ENCODE data around the gene TRIM24. TPM values are rescaled to one million over a fixed set of nuclear protein-coding genes. Genes with fewer than 3 reads are reported as not detected.

The TRIM24 gene
- total and polyA plus RNA-seq, 2 of the 13 experiments (the other 11 are each of a cell fraction or from before 2014, with no cell fraction given), result 100 to 106 TPM

GRCh38 chr7:138608275-138608674 lies 148.2 kb downstream of the TRIM24 start:
- TF ChIP-seq PHF21A (CRISPR knock-in tag; IDR thresholded peaks at IDR 0.05) (no peak), KMT2A (CRISPR knock-in tag; IDR thresholded peaks at IDR 0.05) (no peak), IRF9 (CRISPR knock-in tag; IDR thresholded peaks at IDR 0.05; ENCODE audit: borderline replicate concordance) (no peak), AGO2 (optimal IDR thresholded peaks at IDR 0.05; ENCODE audit: low read depth, low read length) (no peak), DNMT1 (CRISPR knock-in tag; IDR thresholded peaks at IDR 0.05) (no peak), SNAI1 (CRISPR knock-in tag; IDR thresholded peaks at IDR 0.05; ENCODE audit: borderline replicate concordance) (no peak), MTERF4 (CRISPR knock-in tag; IDR thresholded peaks at IDR 0.05) (no peak), CTCF (CRISPR knock-in tag; IDR thresholded peaks at IDR 0.05) (no peak), FUBP1 (CRISPR knock-in tag; IDR thresholded peaks at IDR 0.05; ENCODE audit: borderline replicate concordance) (no peak), ARHGAP35 (CRISPR knock-in tag; IDR thresholded peaks at IDR 0.05; ENCODE audit: borderline replicate concordance) (no peak), ZNF629 (CRISPR knock-in tag; conservative IDR thresholded peaks at IDR 0.05) (no peak), ZNF143 (CRISPR knock-in tag; IDR thresholded peaks at IDR 0.05) (no peak)
- Histone ChIP-seq H3K4me3 (replicated peaks in 1 of 3; ENCODE audit: insufficient read depth in 1 of 3, low read depth in 2 of 3, low read length in 3 of 3) (no peak overlapping the region), H3K4me1 (ENCODE audit: insufficient read depth, low read length) (peaks cover 40% of the 10 kb centered on the region), H3K27ac (ENCODE audit: extremely low read length, insufficient read depth, low read length) (no peak overlapping the region), H3K9me3 (ENCODE audit: low read length) (no peaks in the 10 kb centered on the region), H2AFZ (ENCODE audit: low read length) (no peak overlapping the region), H3K4me2 (ENCODE audit: low read depth, low read length) (no peak overlapping the region), H3K36me3 (replicated peaks in 1 of 2; ENCODE audit: control insufficient read depth in 1 of 2, insufficient read depth in 2 of 2, low read length in 2 of 2) (no peaks in the 10 kb centered on the region), H3K9ac (ENCODE audit: insufficient read depth, low read depth, low read length) (no peak overlapping the region), H4K20me1 (ENCODE audit: insufficient read depth, low read length) (no peaks in the 10 kb centered on the region), H3K27me3 (ENCODE audit: control insufficient read depth in 1 of 2, insufficient read depth in 2 of 2, low read length in 2 of 2) (no peaks in the 10 kb centered on the region), H3K79me2 (ENCODE audit: insufficient read depth, low read length) (no peaks in the 10 kb centered on the region)
- ChIA-PET CTCF (ENCODE audit: low intra/inter-chr PET ratio, low total read pairs) (no interaction called here), POLR2A (no interaction called here)
- ATAC-seq (no peak), DNase-seq (ENCODE audit: low spot score) (no peak), FAIRE-seq (no peak)
- intact Hi-C loops (cut with micrococcal nuclease; ENCODE audit: unreplicated experiment) (no loop called here), in situ Hi-C loops (cut with HindIII; ENCODE audit: extremely low pct_ligation_motif_present, low pct_unique_long_range_greater_than_20kb) (no loop called here)
- BruUV-seq (replicated peaks), result no TSS peak
- 85% methylated on average over 12 of the region's 12 CpGs for whole genome bisulfite sequencing (ENCODE audit: low lambda C conversion rate)
